ENCODE measurements around the gene GPC3. TPM values are rescaled to one million over a fixed set of nuclear protein-coding genes. Genes with fewer than 3 reads are reported as not detected.
A peak's percentile ranks its signal among the peaks of the same experiment; 100 is the strongest.

Gene GPC3
- total and polyA plus RNA-seq, 2 experiments from 2014 or later = 36.8 to 60.1 TPM

- Mint-ChIP-seq H3K27ac (no peak overlapping the region), H3K27me3 (ENCODE audit: insufficient read depth, low read depth, poor library complexity) (no peaks in the 10 kb centered on the region)
Measured at GRCh38 chrX:133630362-133630761, 355.0 kb downstream of the GPC3 start.

DNA sequence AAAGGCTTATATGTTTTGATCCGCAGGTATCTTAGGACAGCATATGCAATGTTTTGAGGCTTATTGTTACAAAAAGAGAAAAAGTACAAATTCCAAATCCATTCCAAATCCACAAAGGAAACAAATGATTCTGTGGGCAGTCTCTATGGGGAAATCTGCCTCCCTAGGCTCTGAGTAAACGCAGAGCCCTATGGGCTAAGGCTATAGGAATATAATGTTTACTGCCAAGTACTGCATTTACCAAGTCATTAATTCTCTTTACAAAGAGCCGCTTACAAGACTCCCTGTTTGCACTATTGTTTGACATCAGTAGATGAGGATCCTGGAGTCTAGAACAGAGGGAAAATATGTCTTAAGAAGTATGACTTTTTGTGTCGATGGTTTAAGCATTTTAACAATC, 357.7 kb downstream of the GPC3 start:
- H3K79me2 ChIP-seq (replicated peaks; ENCODE audit: insufficient read depth) = no peaks in the 10 kb centered on the region
- Mint-ChIP-seq H3K27ac (no peak overlapping the region), H3K36me3 (ENCODE audit: low read depth) (peaks cover 1% of the 10 kb centered on the region; the same call in 2 of the 3 replicates), H3K4me3 (no peak overlapping the region), H3K4me1 (peaks cover 9% of the 10 kb centered on the region; the same call in 2 of the 3 replicates), H3K27me3 (ENCODE audit: insufficient read depth, low read depth, poor library complexity) (no peaks in the 10 kb centered on the region), H3K9me3 (peaks cover 6% of the 10 kb centered on the region)
- DNase-seq (ENCODE audit: low spot score) (no peak), ATAC-seq (no peak)
- H2AFZ ChIP-seq = no peak overlapping the region
- H3K27me3 ChIP-seq (ENCODE audit: insufficient read depth) = no peaks in the 10 kb centered on the region
- no peaks in the 10 kb centered on the region for H3F3A ChIP-seq (replicated peaks; ENCODE audit: low read depth)
- no peaks in the 10 kb centered on the region for H4K20me1 ChIP-seq (replicated peaks; ENCODE audit: insufficient read depth)
- H3K9me2 ChIP-seq (ENCODE audit: insufficient read depth) = no peaks in the 10 kb centered on the region
- H3K36me3 ChIP-seq (ENCODE audit: insufficient read depth) = no peaks in the 10 kb centered on the region
- H3K27ac ChIP-seq (ENCODE audit: low read depth) = peak overlapping the region; percentile 55; the same call in 1 of the 2 replicates
- H3K4me1 ChIP-seq (ENCODE audit: insufficient read depth) = peaks cover 6% of the 10 kb centered on the region; the same call in 1 of the 2 replicates
- no peak overlapping the region for H3K4me3 ChIP-seq
- H3K4me2 ChIP-seq = no peak overlapping the region
- TF ChIP-seq EZH2 (IDR thresholded peaks at IDR 0.05; ENCODE audit: low read depth, unreplicated experiment) (no peak), ZNF114 (CRISPR knock-in tag; IDR thresholded peaks at IDR 0.05) (no peak), NANOG (IDR thresholded peaks at IDR 0.05; ENCODE audit: borderline replicate concordance) (no peak), STAT1 (IDR thresholded peaks at IDR 0.05; ENCODE audit: unreplicated experiment) (no peak), REST (IDR thresholded peaks at IDR 0.05; ENCODE audit: unreplicated experiment) (no peak), CTCF (conservative IDR thresholded peaks at IDR 0.05; ENCODE audit: low read depth in 2 of 2) (no peak), POLR2AphosphoS5 (IDR thresholded peaks at IDR 0.05; ENCODE audit: low read depth) (no peak), CREB1 (CRISPR knock-in tag; IDR thresholded peaks at IDR 0.05; ENCODE audit: low read depth) (no peak), EZH2phosphoT487 (IDR thresholded peaks at IDR 0.05; ENCODE audit: unreplicated experiment) (no peak)
- TF ChIP-seq, protein P1, sequence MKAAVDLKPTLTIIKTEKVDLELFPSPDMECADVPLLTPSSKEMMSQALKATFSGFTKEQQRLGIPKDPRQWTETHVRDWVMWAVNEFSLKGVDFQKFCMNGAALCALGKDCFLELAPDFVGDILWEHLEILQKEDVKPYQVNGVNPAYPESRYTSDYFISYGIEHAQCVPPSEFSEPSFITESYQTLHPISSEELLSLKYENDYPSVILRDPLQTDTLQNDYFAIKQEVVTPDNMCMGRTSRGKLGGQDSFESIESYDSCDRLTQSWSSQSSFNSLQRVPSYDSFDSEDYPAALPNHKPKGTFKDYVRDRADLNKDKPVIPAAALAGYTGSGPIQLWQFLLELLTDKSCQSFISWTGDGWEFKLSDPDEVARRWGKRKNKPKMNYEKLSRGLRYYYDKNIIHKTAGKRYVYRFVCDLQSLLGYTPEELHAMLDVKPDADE (IDR thresholded peaks at IDR 0.05) = no peak

More at GRCh38 chrX:133630362-133630761, 355.0 kb downstream of the GPC3 start:
- Histone ChIP-seq H3K27me3 (ENCODE audit: insufficient read depth) (no peaks in the 10 kb centered on the region), H2AFZ (no peak overlapping the region), H3F3A (replicated peaks; ENCODE audit: low read depth) (no peaks in the 10 kb centered on the region), H3K27ac (ENCODE audit: low read depth) (peak overlapping the region; percentile 65), H4K20me1 (replicated peaks; ENCODE audit: insufficient read depth) (no peaks in the 10 kb centered on the region), H3K79me2 (replicated peaks; ENCODE audit: insufficient read depth) (no peaks in the 10 kb centered on the region), H3K36me3 (ENCODE audit: insufficient read depth) (no peaks in the 10 kb centered on the region), H3K4me1 (ENCODE audit: insufficient read depth) (peaks cover 6% of the 10 kb centered on the region; the same call in 1 of the 2 replicates), H3K4me2 (peak overlapping the region; percentile 53), H3K4me3 (no peak overlapping the region), H3K9me2 (ENCODE audit: insufficient read depth) (no peaks in the 10 kb centered on the region)
- no peaks in the 10 kb centered on the region for H3K36me3 Mint-ChIP-seq (ENCODE audit: low read depth)
- H3K4me1 Mint-ChIP-seq = peaks cover 18% of the 10 kb centered on the region; the same call in 2 of the 3 replicates
- ATAC-seq = no peak
- H3K9me3 Mint-ChIP-seq = no peaks in the 10 kb centered on the region; the same call in 2 of the 3 replicates
- H3K4me3 Mint-ChIP-seq = no peak overlapping the region
- TF ChIP-seq ZNF331 (CRISPR knock-in tag; IDR thresholded peaks at IDR 0.05; ENCODE audit: low read depth) = no peak
- no peak for TF ChIP-seq EZH2 (IDR thresholded peaks at IDR 0.05; ENCODE audit: low read depth, unreplicated experiment)
- DNase-seq (ENCODE audit: low spot score) = peak; percentile 33

Data from GM23338 (cell line).